ENCODE results near the gene BMP6.
A peak's percentile ranks its signal among the peaks of the same experiment; 100 is the strongest.

- TF ChIP-seq CTCF (conservative IDR thresholded peaks at IDR 0.05) = no peak
- peak; percentile 79 for TF ChIP-seq ZFX (IDR thresholded peaks at IDR 0.05)
These were observed 183.7 kb downstream of the BMP6 start for GRCh38 chr6:7909323-7910276.

All from C4-2B (cell line).